Thyroid gland (tissue), 4 donors: Measurements from ENCODE around the gene TMEM125. TPM values are rescaled to one million over a fixed set of nuclear protein-coding genes. Genes with fewer than 3 reads are reported as not detected.

ENCODE experiments used
- DNase-seq, 2 donors: peaks; one replicate each; pipeline ENCODE4 v3.0.0-alpha.2; 2019
- H3K27ac ChIP-seq, 3 donors: fragments of 200-600 bp; sonication (generic); 1 replicate in 2 of 3; 2 replicates in 1 of 3; pipeline ENCODE4 v1.5.1; 2016 to 2019; ENCODE audit warnings: mild to moderate bottlenecking in 1 of 3, moderate library complexity in 1 of 3
- H3K27me3 ChIP-seq: fragments of 200-600 bp; sonication (generic); one replicate; pipeline ENCODE4 v1.5.1; 2019
- H3K36me3 ChIP-seq, 2 donors: fragments of 200-600 bp; sonication (generic); one replicate each; pipeline ENCODE4 v1.5.1; 2016 to 2019
- H3K4me1 ChIP-seq, 2 donors: fragments of 200-600 bp; sonication (generic); one replicate each; pipeline ENCODE4 v1.5.1; 2017 to 2019
- H3K4me3 ChIP-seq, 3 donors: fragments of 200-600 bp; sonication (generic); replicated peaks in 1 of 3; 1 replicate in 2 of 3; 2 replicates in 1 of 3; pipeline ENCODE4 v1.5.1; 2016; ENCODE audit warnings: mild to moderate bottlenecking in 1 of 3
- H3K9me3 ChIP-seq: fragments of 200-600 bp; sonication (generic); one replicate; pipeline ENCODE4 v1.5.1; 2017
- POLR2A ChIP-seq, 2 donors: fragments of 450-650 bp; IDR thresholded peaks; one replicate each; pipeline ENCODE4 v1.6.1; 2017; ENCODE audit warnings: antibody characterized with exemption in 2 of 2, mild to moderate bottlenecking in 2 of 2, moderate library complexity in 1 of 2
- WGBS, 2 donors: methylation state at CpG; one replicate each; pipeline ENCODE4 v1.1.5; 2017; 5-methylcytosine and 5-hydroxymethylcytosine counted together
- intact Hi-C: fragments of 100-400 bp; cut with DNase I; formaldehyde crosslinking; loops from one replicate; pipeline ENCODE4 v1.15.1; 2023
- total RNA-seq, 4 donors: library from RNA; depleted of rRNA; stranded (reverse); fragments of >200 nt; gene quantifications; one replicate each; pipeline ENCODE4 v1.2.3, GENCODE V29; 2016
- TF ChIP-seq, protein P1 (sequence below), 6 experiments: fragments of 200-600 bp in 3 of 6; fragments of 450-650 bp in 3 of 6; sonication (generic) in 3 of 6; IDR thresholded peaks; one replicate each; pipeline ENCODE4 v1.5.1; 2016 to 2019; ENCODE audit warnings: antibody characterized with exemption in 6 of 6, mild to moderate bottlenecking in 2 of 6, inconsistent platforms in 1 of 6, moderate library complexity in 1 of 6

The TMEM125 gene
- total RNA-seq, 4 donors from 2014 or later: 50.8 to 127 (median 89.8) TPM

DNA sequence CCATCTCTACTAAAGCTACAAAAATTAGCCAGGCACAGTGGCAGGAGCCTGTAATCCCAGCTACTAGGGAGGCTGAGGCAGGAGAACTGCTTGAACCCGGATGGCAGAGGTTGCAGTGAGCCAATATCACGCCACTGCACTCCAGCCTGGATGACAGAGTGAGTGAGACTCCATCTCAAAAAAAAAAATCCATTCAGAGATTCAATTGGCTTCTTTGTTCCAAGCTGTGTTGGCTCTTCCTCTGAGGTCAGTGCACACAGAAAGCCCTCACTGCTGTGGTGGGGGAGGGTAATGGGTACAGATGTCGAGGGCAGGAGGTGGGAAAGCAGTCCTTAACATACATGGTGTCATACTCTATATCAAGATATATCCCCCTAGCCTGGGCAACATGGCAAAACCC, 45.7 kb downstream of the TMEM125 start:
- no peak for DNase-seq
- TF ChIP-seq, protein P1, sequence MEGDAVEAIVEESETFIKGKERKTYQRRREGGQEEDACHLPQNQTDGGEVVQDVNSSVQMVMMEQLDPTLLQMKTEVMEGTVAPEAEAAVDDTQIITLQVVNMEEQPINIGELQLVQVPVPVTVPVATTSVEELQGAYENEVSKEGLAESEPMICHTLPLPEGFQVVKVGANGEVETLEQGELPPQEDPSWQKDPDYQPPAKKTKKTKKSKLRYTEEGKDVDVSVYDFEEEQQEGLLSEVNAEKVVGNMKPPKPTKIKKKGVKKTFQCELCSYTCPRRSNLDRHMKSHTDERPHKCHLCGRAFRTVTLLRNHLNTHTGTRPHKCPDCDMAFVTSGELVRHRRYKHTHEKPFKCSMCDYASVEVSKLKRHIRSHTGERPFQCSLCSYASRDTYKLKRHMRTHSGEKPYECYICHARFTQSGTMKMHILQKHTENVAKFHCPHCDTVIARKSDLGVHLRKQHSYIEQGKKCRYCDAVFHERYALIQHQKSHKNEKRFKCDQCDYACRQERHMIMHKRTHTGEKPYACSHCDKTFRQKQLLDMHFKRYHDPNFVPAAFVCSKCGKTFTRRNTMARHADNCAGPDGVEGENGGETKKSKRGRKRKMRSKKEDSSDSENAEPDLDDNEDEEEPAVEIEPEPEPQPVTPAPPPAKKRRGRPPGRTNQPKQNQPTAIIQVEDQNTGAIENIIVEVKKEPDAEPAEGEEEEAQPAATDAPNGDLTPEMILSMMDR (IDR thresholded peaks at IDR 0.05): no peak
- TF ChIP-seq POLR2A (IDR thresholded peaks at IDR 0.05): no peak
- intact Hi-C loops: no loop called here
- no peaks in the 10 kb centered on the region for H3K27me3 ChIP-seq
- H3K36me3 ChIP-seq: peaks cover 0 to 4% of the 10 kb centered on the region in 2 donors
- no peak overlapping the region for H3K4me3 ChIP-seq
- H3K27ac ChIP-seq: no peak overlapping the region
- 76 to 85% methylated on average over 3 of the region's 3 CpGs for WGBS, 2 donors
- H3K4me1 ChIP-seq: peaks cover 0 to 4% of the 10 kb centered on the region in 2 donors
- no peaks in the 10 kb centered on the region for H3K9me3 ChIP-seq

DNA sequence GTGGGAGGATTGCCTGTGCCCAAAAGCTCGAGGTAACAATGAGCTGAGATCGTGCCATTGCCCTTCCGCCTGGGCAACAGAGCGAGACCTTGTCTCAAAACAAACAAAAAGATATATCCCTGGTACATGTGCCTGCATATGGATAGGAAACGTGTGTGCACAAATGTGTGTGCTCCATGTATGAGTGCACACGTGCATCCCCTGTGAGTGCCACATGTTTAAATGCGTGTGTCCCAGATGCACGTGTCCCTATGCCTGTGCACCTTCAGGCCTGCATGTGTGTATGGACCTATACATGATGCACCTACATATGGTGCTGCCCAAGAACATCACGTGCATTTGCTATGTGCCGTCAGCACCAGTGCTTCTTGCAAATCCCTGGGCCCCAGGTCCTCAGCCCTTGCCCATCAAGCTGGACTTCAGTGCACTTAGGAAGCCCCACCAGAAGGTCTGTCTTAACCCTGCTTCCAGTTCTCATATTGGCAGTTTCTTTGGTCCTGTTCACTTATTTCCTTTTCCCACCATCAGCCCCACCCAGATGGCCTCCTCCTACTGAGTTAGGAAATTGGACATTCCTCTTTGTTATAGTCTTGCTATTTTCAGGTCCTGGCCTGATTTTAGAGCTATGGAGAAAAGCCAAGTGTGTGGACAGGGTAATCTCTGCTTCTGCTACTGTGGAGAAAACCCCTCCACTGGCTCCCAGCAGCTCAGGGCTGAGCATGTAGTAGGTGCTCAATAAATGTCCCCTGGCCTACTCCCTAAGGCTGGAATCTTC, 46.4 kb downstream of the TMEM125 start:
- Histone ChIP-seq H3K36me3 (peaks cover 0 to 4% of the 10 kb centered on the region in 2 donors), H3K27me3 (no peaks in the 10 kb centered on the region), H3K4me1 (peaks cover 0 to 4% of the 10 kb centered on the region in 2 donors), H3K9me3 (no peaks in the 10 kb centered on the region), H3K27ac (no peak overlapping the region), H3K4me3 (no peak overlapping the region)
- DNase-seq: no peak
- no peak for TF ChIP-seq POLR2A (IDR thresholded peaks at IDR 0.05)
- TF ChIP-seq, protein P1 (IDR thresholded peaks at IDR 0.05): no peak
- WGBS, 2 donors: 89% methylated on average over 9 to 10 of the region's 10 CpGs
- intact Hi-C loops: no loop called here

DNA sequence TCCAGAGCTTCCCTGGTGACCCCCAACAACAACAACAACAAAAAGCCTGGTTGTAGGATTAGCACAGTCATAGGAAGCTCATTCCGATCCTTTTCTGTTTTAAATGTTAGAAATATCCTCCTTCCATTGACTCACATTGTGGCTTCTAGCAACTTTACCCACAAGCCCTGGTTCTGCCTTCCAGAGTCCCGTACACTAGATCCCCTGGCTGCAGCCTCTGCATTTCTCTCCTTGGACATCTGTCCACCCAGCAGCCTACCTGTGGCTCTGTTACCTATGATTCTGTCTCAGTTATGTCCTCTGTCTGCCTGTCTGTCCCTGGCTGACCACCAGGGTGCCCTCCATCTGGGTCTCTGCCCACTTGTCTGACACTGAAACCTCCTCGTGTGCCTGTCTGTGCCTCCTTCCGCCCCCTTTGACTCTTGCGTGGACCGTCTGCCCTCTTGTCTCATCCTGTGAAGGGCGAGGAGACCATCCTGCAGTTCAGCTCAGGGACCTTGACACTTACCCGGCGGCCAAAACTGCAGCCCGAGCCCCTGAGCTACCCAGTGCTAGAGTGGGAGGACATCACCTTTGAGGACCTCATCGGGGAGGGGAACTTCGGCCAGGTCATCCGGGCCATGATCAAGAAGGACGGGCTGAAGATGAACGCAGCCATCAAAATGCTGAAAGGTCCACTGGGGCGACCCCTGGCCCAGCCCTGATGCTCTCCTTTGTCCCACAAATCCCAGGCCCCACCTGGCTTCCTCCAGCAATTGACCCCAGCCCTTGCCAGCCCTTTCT, 47.1 kb downstream of the TMEM125 start:
- TF ChIP-seq, protein P1 (IDR thresholded peaks at IDR 0.05): no peak
- no peak for TF ChIP-seq POLR2A (IDR thresholded peaks at IDR 0.05)
- intact Hi-C loops: no loop called here
- Histone ChIP-seq H3K4me1 (peaks cover 0 to 4% of the 10 kb centered on the region in 2 donors), H3K27ac (no peak overlapping the region), H3K9me3 (no peaks in the 10 kb centered on the region), H3K4me3 (no peak overlapping the region), H3K27me3 (no peaks in the 10 kb centered on the region), H3K36me3 (peaks cover 0 to 4% of the 10 kb centered on the region in 2 donors)
- no peak for DNase-seq
- WGBS, 2 donors: 91 to 94% methylated on average over 15 to 16 of the region's 16 CpGs

DNA sequence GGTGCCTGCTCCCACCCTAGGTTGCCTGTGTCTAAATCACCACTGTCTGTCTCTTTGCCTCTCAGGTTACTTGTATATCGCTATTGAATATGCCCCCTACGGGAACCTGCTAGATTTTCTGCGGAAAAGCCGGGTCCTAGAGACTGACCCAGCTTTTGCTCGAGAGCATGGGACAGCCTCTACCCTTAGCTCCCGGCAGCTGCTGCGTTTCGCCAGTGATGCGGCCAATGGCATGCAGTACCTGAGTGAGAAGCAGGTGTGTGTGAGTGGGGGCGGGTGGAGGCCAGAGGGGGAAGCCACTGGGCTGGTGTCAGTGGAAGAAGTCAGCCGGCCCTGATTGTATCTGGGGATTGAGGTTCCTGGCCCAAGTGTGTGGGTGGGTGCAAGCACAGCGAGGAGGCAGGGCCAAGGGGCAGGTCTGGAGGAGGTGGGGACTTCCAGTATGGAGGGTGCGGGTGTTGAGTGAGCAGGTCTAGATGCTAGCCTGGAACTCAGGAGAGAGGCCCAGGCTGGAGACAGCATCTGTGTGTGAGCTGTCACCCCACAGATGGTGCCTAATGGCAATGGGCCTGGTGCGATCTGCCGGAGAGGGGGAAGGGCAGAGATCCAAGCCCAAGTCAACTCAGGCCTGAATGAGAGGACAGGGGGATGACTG, 48.2 kb downstream of the TMEM125 start:
- Histone ChIP-seq H3K9me3 (no peaks in the 10 kb centered on the region), H3K27ac (no peak overlapping the region), H3K27me3 (no peaks in the 10 kb centered on the region), H3K36me3 (peaks cover 0 to 7% of the 10 kb centered on the region in 2 donors), H3K4me1 (peaks cover 0 to 4% of the 10 kb centered on the region in 2 donors), H3K4me3 (no peak overlapping the region)
- intact Hi-C loops: no loop called here
- TF ChIP-seq, protein P1 (IDR thresholded peaks at IDR 0.05): no peak
- WGBS, 2 donors: 83 to 87% methylated on average over 15 of the region's 15 CpGs
- DNase-seq: no peak
